H1 (cell line): ENCODE data around the gene PELI2. TPM values are rescaled to one million over a fixed set of nuclear protein-coding genes. Genes with fewer than 3 reads are reported as not detected.

Experiments used
- CTCF ChIA-PET: fragments of 300-600 bp; sonication (Branson Sonifier 250); formaldehyde crosslinking; loops from one replicate; lab custom pipeline; 2021; ENCODE audit not compliant: partially characterized antibody; lab: Charles Lee
- POLR2A ChIA-PET: fragments of 300-600 bp; sonication (Branson Sonifier 250); formaldehyde crosslinking; loops from one replicate; lab custom pipeline; 2021; ENCODE audit warnings: inconsistent platforms; ENCODE audit not compliant: partially characterized antibody; lab: Charles Lee
- DNase-seq, 2 experiments: peaks; one replicate each; pipeline versions ENCODE4 v3.0.0 to v3.0.0-alpha.2; 2010 to 2022; ENCODE audit warnings: low spot score in 2 of 2, low read depth in 1 of 2, mixed read lengths in 1 of 2
- FAIRE-seq: peaks from 2 replicates; lab custom pipeline; 2011; peaks lifted over from hg19 to GRCh38; lab: Jason Lieb, UNC
- H2AFZ ChIP-seq: 2 replicates; pipeline ENCODE4 v1.8.1; 2012; ENCODE audit warnings: low read length, inconsistent platforms
- H2AK5ac ChIP-seq: 2 replicates; pipeline ENCODE4 v1.6.1; 2013; ENCODE audit warnings: low read depth, low read length
- H2BK120ac ChIP-seq: replicated peaks from 2 replicates; pipeline ENCODE3; 2013; ENCODE audit warnings: low read depth, low read length, inconsistent platforms
- H2BK12ac ChIP-seq: 2 replicates; pipeline ENCODE4 v1.6.1; 2013; ENCODE audit warnings: low read depth, low read length
- H2BK15ac ChIP-seq: 2 replicates; pipeline ENCODE4 v1.6.1; 2013; ENCODE audit warnings: low read length
- H2BK20ac ChIP-seq: 2 replicates; pipeline ENCODE4 v1.6.1; 2013; ENCODE audit warnings: low read length
- H2BK5ac ChIP-seq: 2 replicates; pipeline ENCODE4 v1.6.1; 2013; ENCODE audit warnings: low read depth, low read length
- H3K14ac ChIP-seq: 2 replicates; pipeline ENCODE4 v1.6.1; 2013; ENCODE audit warnings: inconsistent platforms; ENCODE audit not compliant: insufficient read length
- H3K18ac ChIP-seq: 2 replicates; pipeline ENCODE4 v1.6.1; 2013; ENCODE audit warnings: low read length; ENCODE audit errors: extremely low read depth
- H3K23ac ChIP-seq: 2 replicates; pipeline ENCODE4 v1.6.1; 2013; ENCODE audit warnings: inconsistent platforms; ENCODE audit not compliant: insufficient read length
- H3K23me2 ChIP-seq: 2 replicates; pipeline ENCODE4 v1.6.1; 2013; ENCODE audit warnings: low read depth, low read length
- H3K27ac ChIP-seq: 2 replicates; pipeline ENCODE4 v1.6.1; 2011; ENCODE audit warnings: low read depth, low read length, inconsistent platforms
- H3K27me3 ChIP-seq, 4 experiments: replicated peaks in 1 of 4; 1 replicate in 1 of 4; 2 replicates in 3 of 4; pipeline versions ENCODE4 v1.6.1 to v1.8.1; 2011 to 2013; ENCODE audit warnings: low read length in 3 of 4, mild to moderate bottlenecking in 3 of 4, inconsistent platforms in 2 of 4, mixed read lengths in 2 of 4, moderate library complexity in 1 of 4; ENCODE audit not compliant: control insufficient read depth in 3 of 4, insufficient read depth in 3 of 4; ENCODE audit errors: extremely low read depth in 1 of 4
- H3K36me3 ChIP-seq, 4 experiments: 2 replicates each; pipeline versions ENCODE4 v1.6.1 to v1.8.1; 2011 to 2013; ENCODE audit warnings: mild to moderate bottlenecking in 4 of 4, low read length in 3 of 4, moderate library complexity in 2 of 4, control low read depth in 1 of 4, inconsistent platforms in 1 of 4; ENCODE audit not compliant: insufficient read depth in 4 of 4, control insufficient read depth in 2 of 4
- H3K4ac ChIP-seq: replicated peaks from 2 replicates; pipeline ENCODE3; 2013; ENCODE audit warnings: low read length, low read depth, mixed read lengths, inconsistent platforms; ENCODE audit not compliant: insufficient read length
- H3K4me1 ChIP-seq, 4 experiments: replicated peaks in 1 of 4; 1 replicate in 1 of 4; 2 replicates in 3 of 4; pipeline versions ENCODE4 v1.6.1 to v1.8.1; 2011 to 2013; ENCODE audit warnings: low read length in 3 of 4, inconsistent platforms in 2 of 4, mixed read lengths in 1 of 4; ENCODE audit not compliant: insufficient read depth in 4 of 4, control insufficient read depth in 3 of 4
- H3K4me2 ChIP-seq, 2 experiments: 2 replicates each; pipeline versions ENCODE4 v1.6.1 to v1.8.1; 2011 to 2013; ENCODE audit warnings: low read depth in 2 of 2, low read length in 2 of 2, control low read depth in 1 of 2, inconsistent platforms in 1 of 2, mild to moderate bottlenecking in 1 of 2; ENCODE audit not compliant: insufficient read depth in 1 of 2
- H3K4me3 ChIP-seq, 4 experiments: fragments of 200-600, 300-600 bp in 1 of 4; sonication (generic), shearing (Covaris generic), sonication (Bioruptor Twin) in 1 of 4; 2 replicates each; pipeline versions ENCODE4 v1.5.1 to v1.8.1; 2011 to 2016; ENCODE audit warnings: low read length in 4 of 4, low read depth in 3 of 4, control low read depth in 2 of 4, inconsistent platforms in 2 of 4, mild to moderate bottlenecking in 2 of 4, mixed read lengths in 1 of 4, moderate library complexity in 1 of 4; ENCODE audit not compliant: insufficient read depth in 2 of 4; ENCODE audit errors: extremely low read depth in 1 of 4
- H3K56ac ChIP-seq: replicated peaks from 2 replicates; pipeline ENCODE3; 2013; ENCODE audit warnings: low read depth, mild to moderate bottlenecking, mixed read lengths, low read length, inconsistent platforms; ENCODE audit not compliant: insufficient read length
- H3K79me1 ChIP-seq: 2 replicates; pipeline ENCODE4 v1.6.1; 2013; ENCODE audit warnings: low read depth, low read length, control low read depth
- H3K79me2 ChIP-seq, 2 experiments: 2 replicates each; pipeline versions ENCODE4 v1.6.1 to v1.8.1; 2012 to 2013; ENCODE audit warnings: low read length in 2 of 2, mild to moderate bottlenecking in 2 of 2, inconsistent platforms in 1 of 2; ENCODE audit not compliant: insufficient read depth in 2 of 2, control insufficient read depth in 1 of 2
- H3K9ac ChIP-seq, 4 experiments: replicated peaks in 1 of 4; 1 replicate in 1 of 4; 2 replicates in 3 of 4; pipeline versions ENCODE4 v1.6.1 to v1.8.1; 2011 to 2013; ENCODE audit warnings: low read depth in 3 of 4, low read length in 3 of 4, control low read depth in 2 of 4, mild to moderate bottlenecking in 2 of 4, moderate library complexity in 2 of 4, inconsistent platforms in 1 of 4; ENCODE audit errors: extremely low read depth in 1 of 4
- H3K9me3 ChIP-seq, 2 experiments: 2 replicates each; pipeline versions ENCODE4 v1.6.1 to v1.8.1; 2012 to 2013; ENCODE audit warnings: mild to moderate bottlenecking in 2 of 2, moderate library complexity in 2 of 2, control low read depth in 1 of 2, inconsistent platforms in 1 of 2, low read depth in 1 of 2, low read length in 1 of 2, mixed read lengths in 1 of 2; ENCODE audit not compliant: insufficient read depth in 2 of 2
- H4K20me1 ChIP-seq, 2 experiments: replicated peaks in 1 of 2; 2 replicates each; pipeline versions ENCODE3 to v1.8.1; 2011 to 2013; ENCODE audit warnings: inconsistent platforms in 2 of 2, low read length in 2 of 2, mild to moderate bottlenecking in 1 of 2; ENCODE audit not compliant: insufficient read depth in 2 of 2, control insufficient read depth in 1 of 2
- H4K5ac ChIP-seq: 2 replicates; pipeline ENCODE4 v1.6.1; 2013; ENCODE audit warnings: low read length, low read depth, mixed read lengths, inconsistent platforms; ENCODE audit not compliant: insufficient read length
- H4K8ac ChIP-seq: 2 replicates; pipeline ENCODE4 v1.8.0; 2013; ENCODE audit warnings: mild to moderate bottlenecking, moderate library complexity, low read length, inconsistent platforms; ENCODE audit not compliant: insufficient read depth; ENCODE audit errors: extremely low read depth
- H4K91ac ChIP-seq: replicated peaks from 2 replicates; pipeline ENCODE3; 2013; ENCODE audit warnings: low read length, mixed read lengths, inconsistent platforms; ENCODE audit not compliant: insufficient read length
- SAP30 ChIP-seq: fragments of 300-600 bp; sonication (generic); IDR thresholded peaks from 2 replicates; pipeline ENCODE4 v1.7.1; 2012; ENCODE audit warnings: low read length, moderate library complexity, mild to moderate bottlenecking, inconsistent platforms; ENCODE audit not compliant: insufficient read depth, insufficient replicate concordance
- SIX5 ChIP-seq: IDR thresholded peaks from 2 replicates; pipeline ENCODE4 v1.6.1; 2011; ENCODE audit warnings: mild to moderate bottlenecking, low read depth, low read length
- SRF ChIP-seq: IDR thresholded peaks from 2 replicates; pipeline ENCODE4 v1.6.1; 2011; ENCODE audit warnings: mild to moderate bottlenecking, low read depth, low read length, moderate library complexity
- TCF12 ChIP-seq: IDR thresholded peaks from 2 replicates; pipeline ENCODE4 v1.6.1; 2011; ENCODE audit warnings: low read depth, mild to moderate bottlenecking, low read length
- WGBS, 2 experiments: shearing (Covaris generic) in 1 of 2; methylation state at CpG; one replicate each; pipeline versions ENCODE4 v1.1.6 to v1.1.7; 2013 to 2015; ENCODE audit warnings: low lambda C conversion rate in 2 of 2, mixed read lengths in 2 of 2, inconsistent platforms in 1 of 2, low coverage in 1 of 2, missing lambda C conversion rate in 1 of 2; ENCODE audit not compliant: insufficient replicate concordance in 2 of 2, insufficient coverage in 1 of 2, insufficient read length in 1 of 2; ENCODE audit errors: extremely low coverage in 1 of 2, missing lambda C conversion rate in 1 of 2; 5-methylcytosine and 5-hydroxymethylcytosine counted together
- polyA plus RNA-seq, 7 experiments: library from polyadenylated mRNA; depleted of rRNA in 3 of 7; stranded (reverse) in 5 of 7; unstranded in 2 of 7; fragments of >200 nt in 5 of 7; fragments of 200-250 nt in 2 of 7; gene quantifications; 1 replicate in 5 of 7; 2 replicates in 1 of 7; 4 replicates in 1 of 7; pipeline versions ENCODE4 v1.2.1 to v1.2.3, GENCODE V29; 2011 to 2013; ENCODE audit warnings: missing spikeins in 2 of 7, mixed read lengths in 2 of 7
- total RNA-seq: library from RNA; stranded (reverse); fragmentation: NEBNext Ultra II Directional; extraction: Animal tissue kit (Norgen Biotek cat#: 25700); gene quantifications from 2 replicates; pipeline ENCODE4 v1.2.1, GENCODE V29; 2021

Gene PELI2
- total and polyA plus RNA-seq, 2 of the 8 experiments (the other 6 are each of a cell fraction or from before 2014, with no cell fraction given), result 14.6 to 25.7 TPM

- Histone ChIP-seq H2BK5ac (no peak overlapping the region), H3K4me3 (no peak overlapping the region), H3K4me1 (peaks cover 0 to 4% (median 2%) of the 10 kb centered on the region in 4 experiments; a peak in 1 of 7 replicates), H3K18ac (no peak overlapping the region), H3K4ac (no peak overlapping the region), H4K91ac (no peak overlapping the region), H2BK15ac (no peak overlapping the region), H3K56ac (no peak overlapping the region), H3K79me2 (peaks cover 5 to 9% of the 10 kb centered on the region in 2 experiments; a peak in 2 of 4 replicates), H2BK120ac (no peak overlapping the region), H2BK12ac (no peak overlapping the region), H4K5ac (no peak overlapping the region), H3K79me1 (peaks cover 4% of the 10 kb centered on the region), H3K27ac (no peak overlapping the region), H3K4me2 (no peak overlapping the region), H2AK5ac (no peak overlapping the region), H2AFZ (no peak overlapping the region), H4K8ac (no peak overlapping the region), H3K27me3 (no peaks in the 10 kb centered on the region), H2BK20ac (no peak overlapping the region), H3K23ac (no peak overlapping the region), H3K36me3 (no peaks in the 10 kb centered on the region; a peak in 1 of 8 replicates), H4K20me1 (peaks cover 0 to 3% of the 10 kb centered on the region in 2 experiments), H3K14ac (no peak overlapping the region), H3K9me3 (no peaks in the 10 kb centered on the region), H3K9ac (no peak overlapping the region), H3K23me2 (no peaks in the 10 kb centered on the region; the same call in 1 of the 2 replicates)
- ChIA-PET POLR2A (no interaction called here), CTCF (interaction anchor here (1.5 kb wide), 1 partner anchor 10 kb away, joined by 3 read pairs; no protein-coding TSS in a partner anchor)
- WGBS, 2 experiments, result 76% methylated on average over 1 of the region's 1 CpG; no CpG with 5 or more reads in 1 of the 2 experiments
- FAIRE-seq (no peak), DNase-seq (no peak)
- TF ChIP-seq SRF (no peak), SAP30 (no peak), SIX5 (no peak), TCF12 (no peak)
Measured at GRCh38 chr14:56193347-56193746, 75.1 kb downstream of the PELI2 start.
